Breast epithelium (tissue), 4 donors: ENCODE measurements around the gene TIAM2. TPM values are rescaled to one million over a fixed set of nuclear protein-coding genes. Genes with fewer than 3 reads are reported as not detected.
"Not testable (repeated sequence)": the region's sequence is repeated elsewhere in the genome, so short reads cannot be mapped to it uniquely, and the experiment has no call there.

Experiments
- DNase-seq, 2 donors: peaks; one replicate each; pipeline ENCODE4 v3.0.0-alpha.2; 2019; ENCODE audit warnings: low spot score in 2 of 2
- H3K27ac ChIP-seq, 2 donors: fragments of 200-600 bp; sonication (generic) in 1 of 2; one replicate each; pipeline ENCODE4 v1.5.1; 2016 to 2019; ENCODE audit warnings: mild to moderate bottlenecking in 1 of 2
- H3K27me3 ChIP-seq, 2 donors: fragments of 200-600 bp; sonication (generic) in 1 of 2; one replicate each; pipeline versions ENCODE4 v1.5.1 to v1.6.0; 2017 to 2019; ENCODE audit warnings: control low read depth in 1 of 2, mild to moderate bottlenecking in 1 of 2
- H3K36me3 ChIP-seq: fragments of 200-600 bp; one replicate; pipeline ENCODE4 v1.5.1; 2019
- H3K4me1 ChIP-seq, 2 donors: fragments of 200-600 bp; sonication (generic); one replicate each; pipeline ENCODE4 v1.5.1; 2016 to 2019; ENCODE audit warnings: control low read depth in 1 of 2
- H3K4me3 ChIP-seq, 3 donors: fragments of 200-600 bp; sonication (generic); 1 replicate in 2 of 3; 2 replicates in 1 of 3; pipeline ENCODE4 v1.5.1; 2016 to 2019; ENCODE audit warnings: mild to moderate bottlenecking in 3 of 3, moderate library complexity in 2 of 3
- H3K9me3 ChIP-seq, 2 donors: fragments of 200-600 bp; sonication (generic) in 1 of 2; one replicate each; pipeline ENCODE4 v1.5.1; 2016 to 2019; ENCODE audit warnings: control low read depth in 1 of 2
- POLR2A ChIP-seq: fragments of 450-650 bp; IDR thresholded peaks from one replicate; pipeline ENCODE4 v1.6.1; 2016; ENCODE audit warnings: antibody characterized with exemption, mild to moderate bottlenecking, moderate library complexity
- POLR2AphosphoS5 ChIP-seq, 3 donors: sonication (generic); formaldehyde crosslinking; IDR thresholded peaks; one replicate each; pipeline ENCODE4 v1.6.1; 2017; ENCODE audit warnings: antibody characterized with exemption in 3 of 3
- intact Hi-C: fragments of 100-400 bp; cut with DNase I; formaldehyde crosslinking; loops from one replicate; pipeline ENCODE4 v1.15.1; 2023; ENCODE audit warnings: low total_unique reads
- total RNA-seq, 3 donors: library from RNA; depleted of rRNA; stranded (reverse); fragments of >200 nt; gene quantifications; one replicate each; pipeline ENCODE4 v1.1.0, GENCODE V29; 2016
- TF ChIP-seq, protein P1 (sequence below), 3 donors: fragments of 450-650 bp; IDR thresholded peaks; one replicate each; pipeline ENCODE4 v1.5.1; 2016 to 2017; ENCODE audit warnings: antibody characterized with exemption in 3 of 3, mild to moderate bottlenecking in 3 of 3, moderate library complexity in 3 of 3

The TIAM2 gene
- total RNA-seq, 3 donors from 2014 or later, result 5.8 to 32.3 (median 12.8) TPM

DNA sequence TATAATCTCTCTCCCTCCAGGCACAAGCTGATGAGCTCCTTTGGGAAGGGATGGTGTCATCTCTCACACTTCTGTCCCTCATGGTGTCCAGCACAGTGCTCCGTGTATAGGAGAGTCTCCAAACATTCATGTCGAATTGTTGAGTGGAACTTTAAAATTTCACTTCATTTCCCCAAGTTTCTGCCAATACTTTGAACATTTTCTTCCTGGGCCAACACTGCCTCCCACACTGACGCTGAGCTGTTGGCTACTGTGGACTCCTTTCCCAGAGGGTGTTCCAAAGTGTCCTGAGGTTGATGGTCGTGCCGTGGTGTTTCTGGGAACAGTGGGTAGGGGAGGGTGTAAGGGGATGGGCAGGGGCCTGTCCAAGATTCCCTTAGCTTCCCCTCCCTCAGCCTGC is 122.7 kb downstream of the TIAM2 start:
- DNase-seq, result no peak

DNA sequence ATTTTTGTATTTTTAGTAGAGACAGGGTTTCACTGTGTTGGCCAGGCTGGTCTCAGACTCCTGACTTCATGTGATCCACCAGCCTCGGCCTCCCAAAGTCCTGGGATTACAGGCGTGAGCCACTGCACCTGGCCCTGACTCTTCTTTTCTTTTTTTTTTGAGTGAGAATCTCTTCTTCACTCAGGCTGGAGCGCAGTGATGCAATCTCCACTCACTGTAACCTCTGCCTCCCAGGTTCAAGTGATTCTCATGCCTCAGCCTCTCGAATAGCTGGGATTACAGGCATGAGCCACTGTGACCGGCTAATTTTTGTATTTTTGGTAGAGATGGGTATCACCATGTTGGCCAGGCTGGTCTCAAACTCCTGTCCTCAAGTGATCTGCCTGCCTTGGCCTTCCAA is 124.1 kb downstream of the TIAM2 start:
- H3K4me1 ChIP-seq, DNase-seq, intact Hi-C loops, H3K9me3 ChIP-seq, H3K36me3 ChIP-seq, H3K27ac ChIP-seq, H3K4me3 ChIP-seq, H3K27me3 ChIP-seq: not testable (repeated sequence)

More for the DNA sequence above, 122.7 kb downstream of the TIAM2 start:
- H3K36me3 ChIP-seq, result no peaks in the 10 kb centered on the region
- TF ChIP-seq POLR2A (no peak), POLR2AphosphoS5 (IDR thresholded peaks at IDR 0.05) (no peak)
- TF ChIP-seq, protein P1, sequence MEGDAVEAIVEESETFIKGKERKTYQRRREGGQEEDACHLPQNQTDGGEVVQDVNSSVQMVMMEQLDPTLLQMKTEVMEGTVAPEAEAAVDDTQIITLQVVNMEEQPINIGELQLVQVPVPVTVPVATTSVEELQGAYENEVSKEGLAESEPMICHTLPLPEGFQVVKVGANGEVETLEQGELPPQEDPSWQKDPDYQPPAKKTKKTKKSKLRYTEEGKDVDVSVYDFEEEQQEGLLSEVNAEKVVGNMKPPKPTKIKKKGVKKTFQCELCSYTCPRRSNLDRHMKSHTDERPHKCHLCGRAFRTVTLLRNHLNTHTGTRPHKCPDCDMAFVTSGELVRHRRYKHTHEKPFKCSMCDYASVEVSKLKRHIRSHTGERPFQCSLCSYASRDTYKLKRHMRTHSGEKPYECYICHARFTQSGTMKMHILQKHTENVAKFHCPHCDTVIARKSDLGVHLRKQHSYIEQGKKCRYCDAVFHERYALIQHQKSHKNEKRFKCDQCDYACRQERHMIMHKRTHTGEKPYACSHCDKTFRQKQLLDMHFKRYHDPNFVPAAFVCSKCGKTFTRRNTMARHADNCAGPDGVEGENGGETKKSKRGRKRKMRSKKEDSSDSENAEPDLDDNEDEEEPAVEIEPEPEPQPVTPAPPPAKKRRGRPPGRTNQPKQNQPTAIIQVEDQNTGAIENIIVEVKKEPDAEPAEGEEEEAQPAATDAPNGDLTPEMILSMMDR (IDR thresholded peaks at IDR 0.05), result no peak
- intact Hi-C loops, result no loop called here
- H3K27me3 ChIP-seq, result no peaks in the 10 kb centered on the region
- no peak overlapping the region for H3K4me3 ChIP-seq
- H3K9me3 ChIP-seq, result no peaks in the 10 kb centered on the region
- H3K27ac ChIP-seq, result no peak overlapping the region
- no peaks in the 10 kb centered on the region for H3K4me1 ChIP-seq

DNA sequence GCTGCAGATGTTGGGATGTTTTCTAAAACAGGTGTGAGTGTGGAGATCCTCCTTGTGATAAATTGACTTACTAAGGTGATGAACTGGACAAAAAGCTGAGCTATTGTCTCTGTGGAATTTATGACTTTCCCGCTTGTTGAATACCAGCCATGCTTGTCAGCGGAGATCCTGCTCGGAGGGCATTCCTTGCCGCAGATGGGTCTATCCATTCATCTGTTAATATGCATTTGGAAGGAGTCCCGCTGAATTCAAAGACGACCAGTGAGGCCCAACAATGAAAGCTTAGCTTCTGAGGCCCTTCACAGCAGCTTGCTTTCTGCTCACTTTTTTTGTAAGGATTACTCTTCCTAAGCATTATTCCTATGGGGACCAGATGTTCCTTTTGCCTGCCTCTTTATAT is 124.9 kb downstream of the TIAM2 start:
- no peak overlapping the region for H3K4me3 ChIP-seq
- H3K27me3 ChIP-seq, result no peaks in the 10 kb centered on the region
- no peaks in the 10 kb centered on the region for H3K4me1 ChIP-seq
- DNase-seq, result no peak
- no peak for TF ChIP-seq POLR2A
- TF ChIP-seq, protein P1 (IDR thresholded peaks at IDR 0.05), result no peak
- TF ChIP-seq POLR2AphosphoS5 (IDR thresholded peaks at IDR 0.05), result no peak
- intact Hi-C loops, result no loop called here
- H3K27ac ChIP-seq, result no peak overlapping the region
- H3K9me3 ChIP-seq, result no peaks in the 10 kb centered on the region
- H3K36me3 ChIP-seq, result no peaks in the 10 kb centered on the region

DNA sequence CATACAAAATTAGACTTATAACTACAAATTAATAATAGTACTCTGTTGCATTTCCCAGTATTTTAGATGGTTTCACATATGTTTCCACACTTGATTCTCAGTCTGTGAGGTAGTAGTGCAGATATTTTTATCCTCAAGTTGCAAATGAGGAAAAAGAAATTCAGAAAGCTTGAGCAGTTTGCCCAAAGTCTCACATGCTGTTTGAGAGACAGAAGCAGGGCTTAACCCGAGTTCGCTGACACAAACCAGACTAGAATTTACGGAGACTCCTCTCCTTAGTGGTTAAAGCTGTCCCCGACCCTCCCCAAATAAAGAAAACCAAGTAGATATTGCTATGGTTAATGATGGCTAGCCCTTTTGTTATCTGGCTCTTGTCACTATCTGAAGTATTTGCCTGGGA is 126.2 kb downstream of the TIAM2 start:
- Histone ChIP-seq H3K4me3 (no peak overlapping the region), H3K36me3 (no peaks in the 10 kb centered on the region), H3K9me3 (no peaks in the 10 kb centered on the region), H3K27ac (no peak overlapping the region), H3K4me1 (no peaks in the 10 kb centered on the region), H3K27me3 (no peaks in the 10 kb centered on the region)
- TF ChIP-seq POLR2AphosphoS5 (IDR thresholded peaks at IDR 0.05), result no peak
- TF ChIP-seq, protein P1 (IDR thresholded peaks at IDR 0.05), result no peak
- TF ChIP-seq POLR2A, result no peak
- intact Hi-C loops, result no loop called here
- no peak for DNase-seq

DNA sequence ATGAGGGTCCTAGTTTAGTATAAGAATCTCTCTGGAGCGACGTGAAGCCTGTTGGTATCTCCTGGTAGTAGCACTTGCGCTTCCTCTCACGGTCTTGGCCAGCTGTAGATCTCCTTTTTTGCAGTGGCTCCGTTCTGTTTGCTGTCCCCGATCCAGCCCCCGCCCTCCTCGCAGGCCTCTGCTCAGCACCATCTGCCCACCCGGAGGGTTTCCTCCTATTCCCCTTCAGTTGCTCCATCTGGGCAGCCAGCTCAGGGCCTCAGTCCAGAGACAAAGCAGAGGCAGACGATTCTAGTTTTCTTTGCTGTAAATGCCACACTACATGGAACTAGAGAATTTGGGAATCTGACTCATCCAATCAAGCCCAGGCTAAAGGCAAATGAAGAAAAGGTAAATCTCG is 126.6 kb downstream of the TIAM2 start:
- intact Hi-C loops, result loop anchor here (2.0 kb wide), 1 partner anchor 33 kb away; no protein-coding TSS in a partner anchor
- TF ChIP-seq, protein P1 (IDR thresholded peaks at IDR 0.05), result no peak
- TF ChIP-seq POLR2A, result no peak
- no peak for TF ChIP-seq POLR2AphosphoS5 (IDR thresholded peaks at IDR 0.05)
- DNase-seq, result no peak
- Histone ChIP-seq H3K27me3 (no peaks in the 10 kb centered on the region), H3K27ac (no peak overlapping the region), H3K4me3 (no peak overlapping the region), H3K36me3 (no peaks in the 10 kb centered on the region), H3K9me3 (no peaks in the 10 kb centered on the region), H3K4me1 (no peaks in the 10 kb centered on the region)
